ENCODE data around the gene RALY.

RALY gene

DNA sequence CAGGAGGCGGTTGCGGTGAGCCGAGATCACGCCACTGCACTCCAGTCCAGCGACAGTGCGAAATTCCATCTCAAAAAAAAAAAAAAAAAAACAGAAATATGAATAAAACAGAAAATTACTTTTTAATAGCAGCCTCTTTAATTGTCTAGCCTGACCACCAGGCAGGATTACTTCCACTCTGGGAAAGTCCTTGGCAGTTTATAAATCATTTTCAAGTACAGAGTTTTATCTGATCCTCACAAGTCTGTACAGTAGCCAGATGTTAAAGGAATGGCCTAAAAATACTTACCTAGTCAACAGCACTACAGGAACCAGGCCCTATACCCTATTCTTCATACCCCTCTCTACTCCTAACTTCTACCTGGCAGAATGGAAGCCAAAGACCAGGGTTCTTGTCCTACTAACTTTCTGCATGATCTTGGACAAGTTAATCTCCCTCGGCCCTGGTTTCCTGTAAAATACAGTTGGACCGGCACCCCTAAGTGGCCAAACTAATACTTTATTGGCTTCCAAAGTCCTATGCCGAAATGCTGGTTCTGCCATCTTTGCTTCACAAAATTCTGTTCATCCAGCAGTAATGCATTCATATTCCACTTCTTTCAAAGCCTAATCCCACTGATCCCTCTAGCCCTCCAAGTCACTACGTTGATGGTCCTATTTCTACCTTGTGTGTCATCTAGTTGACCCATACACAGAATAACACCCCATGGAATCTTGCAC lies 116.5 kb downstream of the RALY start:
- Mint-ChIP-seq H3K9me3 (no peaks in the 10 kb centered on the region), H3K27ac (peak overlapping the region; percentile 90 to 99 (median 95)), H3K4me3 (peak overlapping the region; percentile 92 to 98 (median 94)), H3K27me3 (ENCODE audit: low read depth) (peaks cover 3% of the 10 kb centered on the region), H3K4me1 (peaks cover 40% of the 10 kb centered on the region), H3K36me3 (ENCODE audit: low read depth) (peaks cover 21% of the 10 kb centered on the region)
- TF ChIP-seq, protein P1, sequence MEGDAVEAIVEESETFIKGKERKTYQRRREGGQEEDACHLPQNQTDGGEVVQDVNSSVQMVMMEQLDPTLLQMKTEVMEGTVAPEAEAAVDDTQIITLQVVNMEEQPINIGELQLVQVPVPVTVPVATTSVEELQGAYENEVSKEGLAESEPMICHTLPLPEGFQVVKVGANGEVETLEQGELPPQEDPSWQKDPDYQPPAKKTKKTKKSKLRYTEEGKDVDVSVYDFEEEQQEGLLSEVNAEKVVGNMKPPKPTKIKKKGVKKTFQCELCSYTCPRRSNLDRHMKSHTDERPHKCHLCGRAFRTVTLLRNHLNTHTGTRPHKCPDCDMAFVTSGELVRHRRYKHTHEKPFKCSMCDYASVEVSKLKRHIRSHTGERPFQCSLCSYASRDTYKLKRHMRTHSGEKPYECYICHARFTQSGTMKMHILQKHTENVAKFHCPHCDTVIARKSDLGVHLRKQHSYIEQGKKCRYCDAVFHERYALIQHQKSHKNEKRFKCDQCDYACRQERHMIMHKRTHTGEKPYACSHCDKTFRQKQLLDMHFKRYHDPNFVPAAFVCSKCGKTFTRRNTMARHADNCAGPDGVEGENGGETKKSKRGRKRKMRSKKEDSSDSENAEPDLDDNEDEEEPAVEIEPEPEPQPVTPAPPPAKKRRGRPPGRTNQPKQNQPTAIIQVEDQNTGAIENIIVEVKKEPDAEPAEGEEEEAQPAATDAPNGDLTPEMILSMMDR (IDR thresholded peaks at IDR 0.05; ENCODE audit: unreplicated experiment in 3 of 3), result no peak

DNA sequence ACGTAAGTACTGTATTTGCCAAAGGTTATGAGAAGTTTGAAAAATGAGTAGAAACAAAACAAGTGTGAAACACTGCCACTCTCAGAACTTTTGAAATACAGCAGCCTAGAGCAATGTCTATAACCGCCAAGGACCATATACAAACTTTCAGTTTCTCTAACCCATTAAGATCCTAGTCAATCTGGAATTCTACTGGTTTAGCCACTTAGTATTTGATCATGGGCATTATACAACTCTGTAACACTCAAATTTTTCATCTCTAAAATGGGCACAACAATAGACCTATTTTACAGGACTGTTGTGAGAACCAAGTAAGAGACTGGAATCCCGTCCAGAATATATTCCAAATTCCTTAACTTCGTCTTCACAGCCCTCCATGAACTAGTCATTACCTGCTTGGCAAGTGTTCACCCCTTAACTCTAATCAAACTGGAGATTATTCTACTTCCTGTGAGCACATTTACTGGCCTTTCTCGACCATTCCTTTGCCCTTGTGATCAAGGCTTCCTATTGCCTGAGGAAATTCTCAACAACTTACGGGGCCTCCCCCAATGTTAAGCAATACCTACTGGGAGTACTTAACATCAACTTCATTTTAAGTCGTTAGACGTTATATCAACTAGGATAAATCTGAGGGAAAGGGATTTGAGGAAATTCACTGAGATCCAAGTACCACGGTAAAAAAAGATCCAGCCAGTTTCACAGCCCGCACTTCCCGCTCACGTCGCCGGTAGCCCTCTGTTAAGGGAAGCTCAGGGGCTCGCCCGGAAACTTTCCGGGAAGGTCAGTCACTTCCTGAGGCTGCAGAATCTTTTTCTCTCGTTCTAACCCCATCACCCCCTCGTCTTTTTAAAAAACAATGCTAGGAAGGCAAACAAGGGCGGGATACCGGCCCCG lies 117.3 kb downstream of the RALY start:
- TF ChIP-seq, protein P1 (IDR thresholded peaks at IDR 0.05; ENCODE audit: unreplicated experiment in 3 of 3), result no peak
- Mint-ChIP-seq H3K9me3 (no peaks in the 10 kb centered on the region), H3K27me3 (ENCODE audit: low read depth) (peaks cover 3% of the 10 kb centered on the region), H3K27ac (peak overlapping the region; percentile 90 to 99 (median 95)), H3K4me1 (peaks cover 36% of the 10 kb centered on the region), H3K4me3 (peak overlapping the region; percentile 92 to 98 (median 94)), H3K36me3 (ENCODE audit: low read depth) (peaks cover 15% of the 10 kb centered on the region)

DNA sequence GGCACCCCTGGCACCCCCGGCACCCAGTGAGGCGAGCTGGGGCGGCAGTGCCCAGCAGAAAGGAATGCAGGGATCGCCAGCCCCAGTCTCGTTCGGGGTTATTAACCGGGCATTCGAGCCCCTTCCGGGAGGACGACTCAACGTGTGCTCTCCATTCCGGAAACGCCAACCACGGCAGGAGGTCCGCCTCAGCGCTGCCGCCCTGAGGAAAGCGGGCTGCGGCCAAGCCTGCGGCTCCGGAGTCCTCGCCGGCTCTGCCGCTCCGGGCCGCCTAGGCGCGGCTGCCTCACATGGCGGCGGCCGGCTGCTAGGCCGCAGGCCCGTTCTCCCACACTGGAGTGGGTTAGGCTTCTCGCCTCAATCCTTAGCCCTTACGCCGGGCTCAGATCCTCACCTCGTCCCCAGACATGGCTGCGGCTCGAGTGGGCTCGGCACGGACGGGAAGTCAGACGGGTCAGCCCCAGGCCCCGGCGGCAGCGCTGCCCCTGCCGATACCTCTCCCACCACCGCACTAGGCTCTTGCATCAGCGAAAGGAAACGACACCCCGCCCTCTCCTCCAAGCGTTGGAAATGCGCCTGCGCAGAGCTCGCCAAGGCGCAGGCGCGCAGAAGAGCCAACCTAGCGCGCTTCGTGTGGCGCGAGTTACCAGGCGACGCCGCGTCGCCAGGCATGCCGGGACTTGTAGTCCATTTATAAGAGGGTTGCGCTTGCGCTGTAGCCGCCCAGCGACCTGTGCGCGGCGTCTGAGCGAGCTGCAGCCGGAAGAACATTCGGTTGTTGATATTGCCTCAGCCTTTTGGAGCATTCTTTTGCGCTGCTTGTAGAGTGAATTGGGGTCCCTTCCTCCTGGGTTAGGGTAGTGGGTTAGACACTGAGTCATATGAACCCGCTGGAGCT lies 118.2 kb downstream of the RALY start, which contains the start of gene EIF2S2:
Gene EIF2S2, minus strand, starts transcription at position 542 of the 898 bp plus-strand sequence. Its CDS starts 133 bp downstream, at position 409.
- Mint-ChIP-seq H3K36me3 (ENCODE audit: low read depth) (peaks cover 15% of the 10 kb centered on the region), H3K27me3 (ENCODE audit: low read depth) (peaks cover 3% of the 10 kb centered on the region), H3K27ac (peak within 1 kb of the TSS; percentile 95 to 99 (median 98)), H3K9me3 (no peaks in the 10 kb centered on the region), H3K4me1 (peaks cover 36% of the 10 kb centered on the region), H3K4me3 (peak within 1 kb of the TSS; percentile 92 to 98 (median 94))
- TF ChIP-seq, protein P1 (IDR thresholded peaks at IDR 0.05; ENCODE audit: unreplicated experiment in 3 of 3), result no peak

DNA sequence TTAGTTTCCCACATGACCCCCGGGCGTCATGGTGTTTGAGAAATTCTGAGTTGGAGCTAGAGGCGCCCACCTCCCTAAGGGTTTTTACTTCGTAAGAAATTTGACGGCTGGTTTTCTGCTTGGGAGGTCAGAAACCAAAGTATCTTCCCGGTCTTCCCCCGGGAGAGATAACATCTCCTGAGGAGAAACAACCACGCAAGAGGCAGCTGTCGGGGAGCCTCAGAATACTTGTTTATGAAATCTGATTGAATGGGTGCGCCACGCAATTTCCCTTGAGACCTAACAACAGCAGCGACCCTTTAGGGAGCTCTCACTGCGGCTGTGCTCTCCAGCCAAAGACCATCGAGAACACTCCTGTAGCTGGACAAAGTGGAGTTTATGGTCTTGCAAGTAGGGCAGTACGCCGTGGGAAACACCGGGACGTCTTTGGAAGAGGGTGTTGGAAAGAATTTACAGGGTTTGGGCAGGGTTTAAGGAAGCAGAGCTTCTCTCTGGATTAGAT lies 118.9 kb downstream of the RALY start:
- H3K9me3 Mint-ChIP-seq, result no peaks in the 10 kb centered on the region
- H3K27ac Mint-ChIP-seq, result peak overlapping the region; percentile 95 to 99 (median 98)
- peak overlapping the region; percentile 92 to 98 (median 94) for H3K4me3 Mint-ChIP-seq
- TF ChIP-seq, protein P1 (IDR thresholded peaks at IDR 0.05; ENCODE audit: unreplicated experiment in 3 of 3), result no peak
- H3K36me3 Mint-ChIP-seq (ENCODE audit: low read depth), result peaks cover 12% of the 10 kb centered on the region
- H3K4me1 Mint-ChIP-seq, result peaks cover 31% of the 10 kb centered on the region
- H3K27me3 Mint-ChIP-seq (ENCODE audit: low read depth), result peaks cover 3% of the 10 kb centered on the region

DNA sequence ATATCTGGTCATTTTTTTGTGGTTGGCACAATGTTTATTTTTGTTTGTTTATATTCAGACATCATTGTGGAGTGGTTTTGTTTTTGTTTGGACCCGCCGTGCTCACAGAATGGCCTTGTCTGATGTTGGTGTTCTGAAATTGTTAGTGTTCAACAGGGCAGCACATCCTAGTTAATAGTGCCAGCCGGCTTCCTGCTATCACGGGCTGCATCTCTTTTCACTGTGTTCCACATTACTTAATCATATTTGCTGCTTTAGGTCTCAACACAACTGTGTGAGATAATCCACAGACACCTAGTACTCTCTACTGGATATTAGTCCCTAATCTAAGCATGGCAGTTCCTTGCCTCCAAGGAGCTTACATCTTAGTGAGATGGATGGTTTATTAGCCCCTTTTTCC lies 121.1 kb downstream of the RALY start:
- H3K27me3 Mint-ChIP-seq (ENCODE audit: low read depth), result peaks cover 11% of the 10 kb centered on the region
- H3K9me3 Mint-ChIP-seq, result no peaks in the 10 kb centered on the region
- H3K27ac Mint-ChIP-seq, result no peak overlapping the region
- peaks cover 19% of the 10 kb centered on the region for H3K4me1 Mint-ChIP-seq
- H3K4me3 Mint-ChIP-seq, result peak overlapping the region; percentile 23 to 68 (median 38)
- TF ChIP-seq, protein P1 (IDR thresholded peaks at IDR 0.05; ENCODE audit: unreplicated experiment in 3 of 3), result no peak
- H3K36me3 Mint-ChIP-seq (ENCODE audit: low read depth), result peaks cover 6% of the 10 kb centered on the region
